GM18951 (cell line): Measurements from ENCODE around the gene SFXN4.
"Not testable (repeated sequence)": the region's sequence is repeated elsewhere in the genome, so short reads cannot be mapped to it uniquely, and the experiment has no call there.

Source experiments
- POLR2A ChIP-seq: IDR thresholded peaks from 4 replicates; pipeline ENCODE4 v1.6.1; 2011; ENCODE audit warnings: mild to moderate bottlenecking; ENCODE audit not compliant: insufficient read length, insufficient read depth; ENCODE audit errors: extremely low read depth
- in situ Hi-C: fragments of 300-500 bp; cut with MboI; formaldehyde crosslinking; loops from one replicate; pipeline ENCODE4 v1.12.0; 2022; ENCODE audit warnings: low sequenced_read_pairs, mixed read lengths, inconsistent platforms; ENCODE audit not compliant: unreplicated experiment

SFXN4 gene

GRCh38 chr10:119177708-119178371 lies 12.3 kb upstream of the SFXN4 start:
- in situ Hi-C loops, result no loop called here

GRCh38 chr10:119176166-119176565 lies 10.7 kb upstream of the SFXN4 start:
- in situ Hi-C loops, result no loop called here
- TF ChIP-seq POLR2A, result no peak

More at GRCh38 chr10:119177708-119178371, 12.3 kb upstream of the SFXN4 start:
- no peak for TF ChIP-seq POLR2A

- in situ Hi-C loops, result no loop called here
- TF ChIP-seq POLR2A, result no peak
Measured at GRCh38 chr10:119174109-119174508, 8.6 kb upstream of the SFXN4 start.

GRCh38 chr10:119167041-119167440 lies 1.5 kb upstream of the SFXN4 start:
- TF ChIP-seq POLR2A, result no peak
- in situ Hi-C loops, result no loop called here

- in situ Hi-C loops, result no loop called here
- no peak for TF ChIP-seq POLR2A
Measured at GRCh38 chr10:119166564-119166963, 1.1 kb upstream of the SFXN4 start.

- in situ Hi-C loops, result no loop called here
- no peak for TF ChIP-seq POLR2A
Measured at GRCh38 chr10:119166118-119166500, 595 bp upstream of the SFXN4 start.

- no peak for TF ChIP-seq POLR2A
- in situ Hi-C loops, result no loop called here
Measured at GRCh38 chr10:119162452-119163092, 2.9 kb downstream of the SFXN4 start.

GRCh38 chr10:119161680-119162451 lies 3.6 kb downstream of the SFXN4 start:
- in situ Hi-C loops, result no loop called here
- no peak for TF ChIP-seq POLR2A

- no peak for TF ChIP-seq POLR2A
- in situ Hi-C loops, result no loop called here
Measured at GRCh38 chr10:119159332-119159731, 6.2 kb downstream of the SFXN4 start.

- no peak for TF ChIP-seq POLR2A
- in situ Hi-C loops, result no loop called here
Measured at GRCh38 chr10:119153661-119154060, 11.9 kb downstream of the SFXN4 start.

- in situ Hi-C loops, result no loop called here
- TF ChIP-seq POLR2A, result no peak
Measured at GRCh38 chr10:119153041-119153440, 12.5 kb downstream of the SFXN4 start.

- in situ Hi-C loops, result not testable (repeated sequence)
Measured at GRCh38 chr10:119151601-119152000, 13.9 kb downstream of the SFXN4 start.

- TF ChIP-seq POLR2A, result no peak
- in situ Hi-C loops, result no loop called here
Measured at GRCh38 chr10:119149729-119150128, 15.8 kb downstream of the SFXN4 start.

GRCh38 chr10:119149157-119149556 lies 16.4 kb downstream of the SFXN4 start:
- TF ChIP-seq POLR2A, result no peak
- in situ Hi-C loops, result no loop called here

GRCh38 chr10:119143657-119144056 lies 21.9 kb downstream of the SFXN4 start:
- in situ Hi-C loops, result no loop called here
- no peak for TF ChIP-seq POLR2A
